ENCODE data around the gene AATF. TPM values are rescaled to one million over a fixed set of nuclear protein-coding genes. Genes with fewer than 3 reads are reported as not detected.

Gene AATF, protein sequence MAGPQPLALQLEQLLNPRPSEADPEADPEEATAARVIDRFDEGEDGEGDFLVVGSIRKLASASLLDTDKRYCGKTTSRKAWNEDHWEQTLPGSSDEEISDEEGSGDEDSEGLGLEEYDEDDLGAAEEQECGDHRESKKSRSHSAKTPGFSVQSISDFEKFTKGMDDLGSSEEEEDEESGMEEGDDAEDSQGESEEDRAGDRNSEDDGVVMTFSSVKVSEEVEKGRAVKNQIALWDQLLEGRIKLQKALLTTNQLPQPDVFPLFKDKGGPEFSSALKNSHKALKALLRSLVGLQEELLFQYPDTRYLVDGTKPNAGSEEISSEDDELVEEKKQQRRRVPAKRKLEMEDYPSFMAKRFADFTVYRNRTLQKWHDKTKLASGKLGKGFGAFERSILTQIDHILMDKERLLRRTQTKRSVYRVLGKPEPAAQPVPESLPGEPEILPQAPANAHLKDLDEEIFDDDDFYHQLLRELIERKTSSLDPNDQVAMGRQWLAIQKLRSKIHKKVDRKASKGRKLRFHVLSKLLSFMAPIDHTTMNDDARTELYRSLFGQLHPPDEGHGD
- total RNA-seq = 28.4 and 30.3 TPM in 2 replicates

DNA sequence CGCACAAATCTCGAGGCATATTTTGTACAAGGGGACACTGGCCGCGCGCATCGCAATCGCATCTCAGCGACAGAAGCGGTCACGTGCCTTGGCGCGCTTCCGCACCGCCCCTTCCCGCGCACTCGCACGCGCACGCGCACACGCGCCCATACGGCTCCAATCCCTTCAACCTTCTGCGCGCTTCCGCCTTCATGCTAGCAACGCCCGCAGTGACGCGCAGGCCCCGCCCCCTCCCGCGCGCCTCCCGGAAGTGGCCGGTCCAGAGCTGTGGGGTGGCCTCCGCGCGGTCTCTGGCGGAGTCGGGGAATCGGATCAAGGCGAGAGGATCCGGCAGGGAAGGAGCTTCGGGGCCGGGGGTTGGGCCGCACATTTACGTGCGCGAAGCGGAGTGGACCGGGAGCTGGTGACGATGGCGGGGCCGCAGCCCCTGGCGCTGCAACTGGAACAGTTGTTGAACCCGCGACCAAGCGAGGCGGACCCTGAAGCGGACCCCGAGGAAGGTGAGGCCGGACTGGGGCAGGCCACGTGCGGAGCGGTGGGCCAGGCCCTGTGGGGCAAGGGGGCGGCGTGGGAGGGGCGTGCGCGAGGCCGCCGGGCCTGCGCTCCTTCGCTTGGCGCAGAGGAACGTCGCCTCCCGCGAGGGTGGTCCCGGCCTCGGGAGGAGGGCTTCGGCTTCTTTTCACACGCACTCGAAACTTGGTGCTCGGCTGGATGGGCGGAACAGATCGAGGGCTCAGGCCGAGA is at the start of gene AATF:
Gene AATF, plus strand, starts transcription at position 238 of the 744 bp plus-strand sequence. Its CDS starts 172 bp downstream, at position 410.

DNA sequence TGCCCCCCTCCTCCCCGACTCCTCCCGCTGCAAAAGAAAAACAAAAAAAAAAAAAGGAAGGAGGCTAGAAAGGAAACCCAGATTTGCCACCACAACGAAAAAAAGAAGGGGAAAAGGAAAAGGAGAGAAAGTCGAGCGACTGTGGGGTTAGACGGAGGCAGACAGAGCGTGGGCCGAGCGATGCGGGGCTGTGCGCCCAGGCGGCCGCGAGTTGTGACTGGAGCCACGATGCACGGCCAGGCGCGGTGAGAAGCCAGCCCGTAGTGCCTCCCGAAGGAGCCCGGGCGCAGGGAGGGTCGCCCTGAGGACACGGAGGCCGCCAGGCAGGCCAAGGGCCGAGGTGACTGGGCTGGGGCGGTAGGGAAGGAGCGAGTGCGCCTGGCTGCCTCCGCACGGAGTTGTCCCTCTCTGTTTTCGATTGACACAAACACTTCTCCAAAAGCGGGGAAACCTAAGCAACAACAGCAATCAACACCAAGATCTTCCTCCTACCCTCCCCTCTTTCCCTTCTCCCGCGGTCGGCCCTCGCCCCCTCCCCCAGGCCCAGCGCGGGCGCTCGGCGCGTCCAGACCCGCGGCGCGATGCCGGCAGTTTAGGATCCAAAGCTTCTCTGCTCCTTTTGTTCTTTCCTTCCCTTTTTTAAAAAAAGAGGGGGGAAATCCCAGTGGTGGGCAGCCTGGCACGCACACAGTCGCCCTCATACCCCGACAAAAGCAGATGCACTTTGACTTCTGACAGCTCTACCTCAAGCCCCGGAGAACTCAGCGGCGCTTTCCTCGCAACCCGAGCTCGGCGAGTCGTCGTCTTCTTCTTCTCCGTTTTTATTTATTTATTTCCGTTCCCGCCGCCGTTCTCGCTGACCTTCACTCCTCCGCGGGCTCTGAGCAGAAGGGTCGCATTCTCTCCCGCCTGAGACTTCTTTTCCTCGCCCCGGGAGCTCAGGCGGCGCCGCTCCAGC is 11.5 kb upstream of the AATF start, which contains the start of gene LHX1:
Gene LHX1, plus strand, starts transcription at position 475 of the 958 bp plus-strand sequence. CDS start 723 bp downstream, outside the sequence.

Other genes starting within 250 kb of the AATF start
- not detected in 2 replicates for gene LHX1, start 11.5 kb upstream of the AATF start, total RNA-seq